PC-3 (cell line): Measurements from ENCODE around the gene FBXW9. TPM values are rescaled to one million over a fixed set of nuclear protein-coding genes. Genes with fewer than 3 reads are reported as not detected.

Experiments used
- ATAC-seq: fragments of 200-7000 bp; cut with Tn5 transposase; 2 replicates; pipeline ENCODE4 v1.9.1; 2020; ENCODE audit warnings: mild to moderate bottlenecking, moderate library complexity
- BruUV-seq: library from RNA; stranded (reverse); fragments of 400-500 nt; replicated peaks from 2 replicates; lab custom pipeline; 2021; lab: Mats Ljungman, UMichigan
- CTCF ChIA-PET: fragments of 300-600 bp; sonication (Branson Sonifier 250); formaldehyde crosslinking; loops from one replicate; lab custom pipeline; 2022; ENCODE audit warnings: antibody characterized with exemption; lab: Charles Lee
- POLR2A ChIA-PET: fragments of 300-600 bp; sonication (Branson Sonifier 250); formaldehyde crosslinking; loops from one replicate; lab custom pipeline; 2022; ENCODE audit warnings: antibody characterized with exemption; ENCODE audit not compliant: unreplicated experiment; lab: Charles Lee
- DNase-seq: peaks from one replicate; pipeline ENCODE4 v3.0.0-alpha.2; 2015
- H2AFZ ChIP-seq: fragments of 300-600 bp; sonication (generic); 2 replicates; pipeline ENCODE4 v1.6.0; 2016; ENCODE audit warnings: antibody characterized with exemption, low read length
- H3F3A ChIP-seq: fragments of 300-600 bp; sonication (generic); one replicate; pipeline ENCODE4 v1.6.0; 2017; ENCODE audit warnings: antibody characterized with exemption, low read length, control low read depth, mild to moderate bottlenecking; ENCODE audit not compliant: unreplicated experiment
- H3K27ac ChIP-seq: fragments of 300-600 bp; sonication (generic); 2 replicates; pipeline ENCODE4 v1.5.1; 2016; ENCODE audit warnings: mild to moderate bottlenecking, low read length
- H3K27me3 ChIP-seq: fragments of 300-600 bp; sonication (generic); 2 replicates; pipeline ENCODE4 v1.6.1; 2016; ENCODE audit warnings: low read length, mixed read lengths
- H3K36me3 ChIP-seq: fragments of 300-600 bp; sonication (generic); 2 replicates; pipeline ENCODE4 v1.6.1; 2016; ENCODE audit warnings: low read depth, mixed run types, low read length, mixed read lengths
- H3K4me1 ChIP-seq: fragments of 300-600 bp; sonication (generic); 2 replicates; pipeline ENCODE4 v1.5.1; 2016; ENCODE audit warnings: low read length; ENCODE audit not compliant: insufficient read depth
- H3K4me2 ChIP-seq: fragments of 300-600 bp; sonication (generic); 2 replicates; pipeline ENCODE4 v1.6.0; 2016; ENCODE audit warnings: low read length
- H3K4me3 ChIP-seq: fragments of 300-600 bp; sonication (generic); 2 replicates; pipeline ENCODE4 v1.5.1; 2016; ENCODE audit warnings: mild to moderate bottlenecking, low read length, mixed read lengths
- H3K79me2 ChIP-seq: fragments of 300-600 bp; sonication (generic); 2 replicates; pipeline ENCODE4 v1.6.1; 2017; ENCODE audit warnings: low read length, mixed read lengths
- H3K9ac ChIP-seq: fragments of 300-600 bp; sonication (generic); 2 replicates; pipeline ENCODE4 v1.6.0; 2016; ENCODE audit warnings: mild to moderate bottlenecking, low read length
- H3K9me2 ChIP-seq: fragments of 300-600 bp; sonication (generic); replicated peaks from 2 replicates; pipeline ENCODE4 v1.6.1; 2016; ENCODE audit warnings: mixed run types, low read length, mixed read lengths
- H3K9me3 ChIP-seq: fragments of 300-600 bp; sonication (generic); 2 replicates; pipeline ENCODE4 v1.6.1; 2016; ENCODE audit warnings: low read length, mixed read lengths
- H4K20me1 ChIP-seq: fragments of 300-600 bp; sonication (generic); 2 replicates; pipeline ENCODE4 v1.6.1; 2016; ENCODE audit warnings: low read length, mixed read lengths
- CTCF ChIP-seq: fragments of 300-600 bp; sonication (generic); conservative IDR thresholded peaks from 2 replicates; pipeline ENCODE4 v1.5.1; 2017; ENCODE audit warnings: antibody characterized with exemption, low read depth, mild to moderate bottlenecking, low read length
- EZH2 ChIP-seq: fragments of 300-600 bp; sonication (generic); IDR thresholded peaks from one replicate; pipeline ENCODE4 v1.6.1; 2017; ENCODE audit warnings: antibody characterized with exemption, mild to moderate bottlenecking, low read length; ENCODE audit not compliant: unreplicated experiment
- EZH2phosphoT487 ChIP-seq: fragments of 300-600 bp; sonication (generic); IDR thresholded peaks from 2 replicates; pipeline ENCODE4 v1.6.1; 2018; ENCODE audit warnings: mild to moderate bottlenecking, antibody characterized with exemption, low read length, borderline replicate concordance
- intact Hi-C: fragments of 100-400 bp; cut with micrococcal nuclease; formaldehyde crosslinking; loops from 2 replicates; pipeline ENCODE4 v1.9.0; 2023
- total RNA-seq: library from RNA; depleted of rRNA; stranded (reverse); fragments of >200 nt; gene quantifications from 2 replicates; pipeline ENCODE4 v1.2.3, GENCODE V29; 2014

FBXW9 gene
- total RNA-seq, 1 experiment from 2014 or later = 27.5 TPM

GRCh38 chr19:12676928-12677327 is 19.5 kb downstream of the FBXW9 start:
- POLR2A ChIA-PET = no interaction called here
- ATAC-seq (no peak), DNase-seq (no peak)
- Histone ChIP-seq H3K79me2 (peaks cover 25% of the 10 kb centered on the region), H3K27ac (no peak overlapping the region), H3K9me2 (no peaks in the 10 kb centered on the region), H3K4me1 (no peaks in the 10 kb centered on the region), H3K36me3 (peaks cover 46% of the 10 kb centered on the region), H3K4me2 (no peak overlapping the region), H3K4me3 (no peak overlapping the region), H3K27me3 (no peaks in the 10 kb centered on the region), H2AFZ (no peak overlapping the region), H3K9me3 (no peaks in the 10 kb centered on the region), H4K20me1 (peaks cover 6% of the 10 kb centered on the region; the same call in 1 of the 2 replicates), H3K9ac (no peak overlapping the region), H3F3A (no peaks in the 10 kb centered on the region)
- BruUV-seq = no TSS peak
- TF ChIP-seq EZH2 = no peak
- TF ChIP-seq EZH2phosphoT487 = no peak
- no peak for TF ChIP-seq CTCF
- intact Hi-C loops = no loop called here
- CTCF ChIA-PET = interaction anchor here (1.0 kb wide), 1 partner anchor 46 kb away, joined by 4 read pairs; no protein-coding TSS in a partner anchor

- Histone ChIP-seq H3K4me1 (no peaks in the 10 kb centered on the region), H3K27me3 (no peaks in the 10 kb centered on the region), H2AFZ (no peak overlapping the region), H3K4me2 (no peak overlapping the region), H3F3A (no peaks in the 10 kb centered on the region), H3K9ac (no peak overlapping the region), H3K4me3 (no peak overlapping the region), H4K20me1 (peaks cover 6% of the 10 kb centered on the region; the same call in 1 of the 2 replicates), H3K27ac (no peak overlapping the region), H3K36me3 (peaks cover 48% of the 10 kb centered on the region), H3K9me3 (no peaks in the 10 kb centered on the region), H3K9me2 (no peaks in the 10 kb centered on the region), H3K79me2 (peaks cover 25% of the 10 kb centered on the region)
- ATAC-seq = peak; percentile 53
- ChIA-PET CTCF (interaction anchor here (1.0 kb wide), 1 partner anchor 46 kb away, joined by 4 read pairs; no protein-coding TSS in a partner anchor), POLR2A (no interaction called here)
- BruUV-seq = no TSS peak
- DNase-seq = peak; percentile 92
- intact Hi-C loops = no loop called here
- TF ChIP-seq EZH2phosphoT487 (no peak), CTCF (peak; percentile 96), EZH2 (no peak)
Measured at GRCh38 chr19:12676384-12676792, 20.0 kb downstream of the FBXW9 start.

- no TSS peak for BruUV-seq
- Histone ChIP-seq H3K79me2 (peaks cover 26% of the 10 kb centered on the region), H3K9me2 (no peaks in the 10 kb centered on the region), H3K9me3 (no peaks in the 10 kb centered on the region), H3F3A (no peaks in the 10 kb centered on the region), H3K27me3 (no peaks in the 10 kb centered on the region), H3K4me1 (no peaks in the 10 kb centered on the region), H4K20me1 (peaks cover 6% of the 10 kb centered on the region; the same call in 1 of the 2 replicates), H3K36me3 (peaks cover 48% of the 10 kb centered on the region), H3K4me3 (no peak overlapping the region), H3K9ac (no peak overlapping the region), H3K27ac (no peak overlapping the region), H2AFZ (no peak overlapping the region), H3K4me2 (no peak overlapping the region)
- intact Hi-C loops = no loop called here
- POLR2A ChIA-PET = no interaction called here
- ATAC-seq (no peak), DNase-seq (no peak)
- CTCF ChIA-PET = no interaction called here
- TF ChIP-seq EZH2 = no peak
- TF ChIP-seq EZH2phosphoT487 = no peak
- TF ChIP-seq CTCF = no peak
Measured at GRCh38 chr19:12675940-12676339, 20.5 kb downstream of the FBXW9 start.
